ENCODE data around the gene MAN1A1. TPM values are rescaled to one million over a fixed set of nuclear protein-coding genes. Genes with fewer than 3 reads are reported as not detected.

The MAN1A1 gene
- total and polyA plus RNA-seq, 2 of the 8 experiments (the other 6 are each of a cell fraction or from before 2014, with no cell fraction given), result 1.8 to 5.4 TPM

DNA sequence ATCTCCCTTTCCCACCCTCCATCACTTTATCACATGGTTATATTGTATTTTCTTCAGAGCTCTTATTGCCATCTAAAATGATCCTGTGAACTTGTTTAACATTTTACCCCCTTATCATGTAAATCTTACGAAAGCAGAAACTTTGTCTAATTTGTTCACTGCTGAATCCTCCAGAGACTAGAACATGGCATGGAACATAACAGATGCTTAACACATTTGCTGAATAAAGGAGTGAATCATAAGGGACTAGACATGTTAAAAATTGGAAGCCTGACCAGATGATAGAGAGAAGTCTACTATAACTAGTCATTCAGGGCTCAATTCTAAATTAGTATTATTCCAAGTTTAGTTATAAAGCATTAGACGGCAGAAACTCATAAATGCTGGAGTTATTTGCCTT lies 73.3 kb downstream of the MAN1A1 start:
- H3K27ac ChIP-seq (ENCODE audit: low read depth, low read length), result no peak overlapping the region
- no peak overlapping the region for H3K18ac ChIP-seq (ENCODE audit: extremely low read depth, low read length)
- no peaks in the 10 kb centered on the region for H3K36me3 ChIP-seq (ENCODE audit: control insufficient read depth in 2 of 4, insufficient read depth in 4 of 4, low read length in 3 of 4)
- no peaks in the 10 kb centered on the region for H3K9me3 ChIP-seq (ENCODE audit: insufficient read depth in 2 of 2, low read depth in 1 of 2, low read length in 1 of 2)
- DNase-seq (ENCODE audit: low read depth in 1 of 2, low spot score in 2 of 2), result no peak
- no peaks in the 10 kb centered on the region for H3K79me2 ChIP-seq (ENCODE audit: control insufficient read depth in 1 of 2, insufficient read depth in 2 of 2, low read length in 2 of 2)
- H4K5ac ChIP-seq (ENCODE audit: insufficient read length, low read depth, low read length), result no peak overlapping the region
- H4K8ac ChIP-seq (ENCODE audit: extremely low read depth, insufficient read depth, low read length), result no peak overlapping the region
- no peaks in the 10 kb centered on the region for H3K23me2 ChIP-seq (ENCODE audit: low read depth, low read length)
- H2BK120ac ChIP-seq (replicated peaks; ENCODE audit: low read depth, low read length), result no peak overlapping the region
- no peak for FAIRE-seq
- no peaks in the 10 kb centered on the region for H3K4me1 ChIP-seq (replicated peaks in 1 of 4; ENCODE audit: control insufficient read depth in 3 of 4, insufficient read depth in 4 of 4, low read length in 3 of 4)
- 98% methylated on average over 2 of the region's 2 CpGs; no CpG with 5 or more reads in 1 of the 2 experiments for WGBS, 2 experiments (ENCODE audit: extremely low coverage in 1 of 2, insufficient coverage in 1 of 2, insufficient read length in 1 of 2, insufficient replicate concordance in 2 of 2, low coverage in 1 of 2, low lambda C conversion rate in 2 of 2, missing lambda C conversion rate in 1 of 2)
- no peak overlapping the region for H2BK20ac ChIP-seq (ENCODE audit: low read length)
- H2BK15ac ChIP-seq (ENCODE audit: low read length), result no peak overlapping the region
- no peak overlapping the region for H3K4ac ChIP-seq (replicated peaks; ENCODE audit: insufficient read length, low read depth, low read length)
- H3K27me3 ChIP-seq (replicated peaks in 1 of 4; ENCODE audit: control insufficient read depth in 3 of 4, extremely low read depth in 1 of 4, insufficient read depth in 3 of 4, low read length in 3 of 4), result no peaks in the 10 kb centered on the region
- ChIA-PET CTCF (ENCODE audit: partially characterized antibody) (no interaction called here), POLR2A (ENCODE audit: partially characterized antibody) (no interaction called here)
- no peak overlapping the region for H2AFZ ChIP-seq (ENCODE audit: low read length)
- H2BK12ac ChIP-seq (ENCODE audit: low read depth, low read length), result no peak overlapping the region
- H3K4me2 ChIP-seq (ENCODE audit: insufficient read depth in 1 of 2, low read depth in 2 of 2, low read length in 2 of 2), result no peak overlapping the region
- H3K9ac ChIP-seq (replicated peaks in 1 of 4; ENCODE audit: extremely low read depth in 1 of 4, low read depth in 3 of 4, low read length in 3 of 4), result no peak overlapping the region
- H3K4me3 ChIP-seq (ENCODE audit: extremely low read depth in 1 of 4, insufficient read depth in 2 of 4, low read depth in 3 of 4, low read length in 4 of 4), result no peak overlapping the region
- H4K20me1 ChIP-seq (replicated peaks in 1 of 2; ENCODE audit: control insufficient read depth in 1 of 2, insufficient read depth in 2 of 2, low read length in 2 of 2), result no peaks in the 10 kb centered on the region
- no peak overlapping the region for H3K14ac ChIP-seq (ENCODE audit: insufficient read length)
- H3K56ac ChIP-seq (replicated peaks; ENCODE audit: insufficient read length, low read depth, low read length), result no peak overlapping the region
- no peak overlapping the region for H3K23ac ChIP-seq (ENCODE audit: insufficient read length)
- H2AK5ac ChIP-seq (ENCODE audit: low read depth, low read length), result no peak overlapping the region
- H3K79me1 ChIP-seq (ENCODE audit: low read depth, low read length), result no peaks in the 10 kb centered on the region
- no peak overlapping the region for H4K91ac ChIP-seq (replicated peaks; ENCODE audit: insufficient read length, low read length)
- no peak overlapping the region for H2BK5ac ChIP-seq (ENCODE audit: low read depth, low read length)
- TF ChIP-seq POLR2AphosphoS5 (IDR thresholded peaks at IDR 0.05; ENCODE audit: low read depth, low read length) (no peak), SUZ12 (IDR thresholded peaks at IDR 0.05; ENCODE audit: low read length) (no peak), CREB1 (IDR thresholded peaks at IDR 0.05) (no peak), CEBPB (IDR thresholded peaks at IDR 0.05; ENCODE audit: low read depth, low read length) (no peak), CBX5 (IDR thresholded peaks at IDR 0.05; ENCODE audit: low read depth, low read length) (no peak), SIRT6 (IDR thresholded peaks at IDR 0.05; ENCODE audit: low read length) (no peak), HDAC2 (IDR thresholded peaks at IDR 0.05; ENCODE audit: borderline replicate concordance in 1 of 2, low read depth in 2 of 2, low read length in 2 of 2) (no peak), TEAD4 (IDR thresholded peaks at IDR 0.05; ENCODE audit: low read depth, low read length) (no peak), GABPA (IDR thresholded peaks at IDR 0.05; ENCODE audit: borderline replicate concordance, insufficient read depth, low read length) (no peak), CBX8 (IDR thresholded peaks at IDR 0.05; ENCODE audit: borderline replicate concordance, low read depth, low read length) (no peak), RFX5 (IDR thresholded peaks at IDR 0.05; ENCODE audit: borderline replicate concordance, low read depth, low read length) (no peak), MAFK (IDR thresholded peaks at IDR 0.05; ENCODE audit: low read depth, low read length) (no peak), ASH2L (IDR thresholded peaks at IDR 0.05; ENCODE audit: low read length) (no peak), POU5F1 (IDR thresholded peaks at IDR 0.05; ENCODE audit: low read depth, low read length) (no peak), RXRA (IDR thresholded peaks at IDR 0.05; ENCODE audit: insufficient read depth, low read depth, low read length) (no peak), EP300 (IDR thresholded peaks at IDR 0.05; ENCODE audit: borderline replicate concordance in 1 of 2, low read depth in 2 of 2, low read length in 2 of 2) (no peak)
